Measurements from ENCODE around the gene CCDC69.
"Not testable (repeated sequence)": the region's sequence is repeated elsewhere in the genome, so short reads cannot be mapped to it uniquely, and the experiment has no call there.

The CCDC69 gene

DNA sequence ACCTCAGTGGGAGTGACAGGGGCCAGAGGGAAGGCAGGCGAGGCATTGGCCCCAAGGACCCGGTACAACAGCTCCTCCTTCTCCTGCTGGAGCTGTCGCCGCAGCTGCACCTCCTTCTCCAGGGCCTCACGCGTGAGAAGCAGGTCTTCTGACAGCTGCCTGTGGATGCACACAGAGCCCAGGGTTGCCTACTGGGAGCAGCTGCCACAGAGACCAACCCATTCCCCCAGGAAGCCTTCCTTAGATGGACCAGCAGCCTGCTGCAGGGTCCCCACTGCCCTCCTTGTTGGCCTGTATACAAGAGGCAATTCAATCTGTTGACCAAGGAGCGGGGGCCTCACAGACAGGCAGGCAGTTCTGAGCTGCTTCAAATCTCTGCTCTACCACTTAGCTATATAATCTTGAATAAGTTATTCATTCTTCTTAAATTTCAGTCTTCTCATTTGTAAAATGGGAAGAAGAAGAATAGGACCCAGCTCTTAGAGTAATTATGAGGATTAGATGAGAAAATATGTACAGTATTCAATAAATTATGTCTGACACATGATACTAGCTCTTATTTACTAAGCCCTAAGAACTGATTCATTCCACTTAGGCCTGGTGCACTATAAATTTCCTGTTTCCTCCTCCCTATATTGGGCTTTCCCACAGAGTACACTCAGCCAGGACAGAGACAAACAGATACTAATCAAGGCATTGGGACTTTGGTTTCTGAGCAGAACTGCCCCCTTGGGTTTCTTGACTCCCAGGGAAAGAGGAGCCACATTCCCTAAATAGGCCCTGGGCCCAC, 40.2 kb downstream of the CCDC69 start:
- Histone ChIP-seq H3K36me3 (ENCODE audit: control insufficient read depth in 2 of 2, insufficient read depth in 2 of 2, low read length in 2 of 2) (peaks cover 0 to 19% of the 10 kb centered on the region in 2 donors), H3K9ac (ENCODE audit: low read depth in 1 of 2, low read length in 2 of 2) (no peak overlapping the region), H3K4me3 (ENCODE audit: low read length in 2 of 2) (no peak overlapping the region), H3K9me3 (ENCODE audit: control insufficient read depth in 2 of 2, low read length in 2 of 2) (no peaks in the 10 kb centered on the region), H3K4me1 (ENCODE audit: control insufficient read depth in 2 of 2, insufficient read depth in 2 of 2, low read length in 2 of 2) (no peaks in the 10 kb centered on the region), H3K27ac (ENCODE audit: low read depth in 2 of 2, low read length in 2 of 2) (no peak overlapping the region), H3K27me3 (ENCODE audit: control insufficient read depth in 2 of 2, insufficient read depth in 2 of 2, low read length in 2 of 2) (no peaks in the 10 kb centered on the region)

DNA sequence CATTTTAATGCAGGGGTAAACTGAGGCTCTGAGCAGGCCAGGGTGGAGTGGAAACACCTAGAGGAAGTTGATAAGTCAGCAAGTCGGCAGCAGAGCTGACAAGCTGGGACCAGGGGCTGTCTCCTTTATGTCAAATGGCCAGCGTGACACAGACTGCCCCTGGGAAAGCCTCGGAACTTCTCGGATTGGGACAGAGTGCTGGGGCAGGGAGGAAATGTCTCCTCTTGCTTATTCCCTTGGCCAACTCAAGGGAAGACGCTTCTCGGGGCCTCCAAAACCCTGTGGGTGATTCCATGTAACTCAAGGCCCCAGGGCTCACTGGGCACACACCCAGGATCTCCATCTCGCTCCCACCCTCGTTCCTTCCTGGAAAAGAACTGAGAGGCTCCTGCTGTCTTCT, 40.9 kb downstream of the CCDC69 start:
- Histone ChIP-seq H3K9me3 (ENCODE audit: control insufficient read depth in 2 of 2, low read length in 2 of 2) (no peaks in the 10 kb centered on the region), H3K27me3 (ENCODE audit: control insufficient read depth in 2 of 2, insufficient read depth in 2 of 2, low read length in 2 of 2) (no peaks in the 10 kb centered on the region), H3K9ac (ENCODE audit: low read depth in 1 of 2, low read length in 2 of 2) (no peak overlapping the region), H3K4me3 (ENCODE audit: low read length in 2 of 2) (no peak overlapping the region), H3K4me1 (ENCODE audit: control insufficient read depth in 2 of 2, insufficient read depth in 2 of 2, low read length in 2 of 2) (no peaks in the 10 kb centered on the region), H3K36me3 (ENCODE audit: control insufficient read depth in 2 of 2, insufficient read depth in 2 of 2, low read length in 2 of 2) (peaks cover 0 to 19% of the 10 kb centered on the region in 2 donors), H3K27ac (ENCODE audit: low read depth in 2 of 2, low read length in 2 of 2) (no peak overlapping the region)

DNA sequence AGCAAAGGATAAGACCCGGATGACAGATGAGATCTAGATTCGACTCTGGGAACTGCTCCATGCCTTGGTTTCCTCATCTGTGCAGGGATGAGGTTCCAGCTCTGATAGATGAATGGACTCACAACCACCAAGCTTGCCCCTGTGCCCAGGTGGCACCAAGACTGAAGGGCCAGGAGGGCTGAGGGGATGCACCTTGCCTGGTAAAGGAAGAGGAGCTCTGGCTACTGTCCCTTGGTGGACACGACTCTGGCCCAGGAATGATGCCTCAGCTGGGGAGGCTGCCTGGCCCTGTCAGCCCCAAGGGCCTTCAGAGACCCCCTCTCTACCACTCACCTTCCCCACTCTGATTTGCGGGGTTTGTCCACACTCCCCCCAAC, 41.4 kb downstream of the CCDC69 start:
- H3K36me3 ChIP-seq (ENCODE audit: control insufficient read depth in 2 of 2, insufficient read depth in 2 of 2, low read length in 2 of 2): peaks cover 0 to 15% of the 10 kb centered on the region in 2 donors
- H3K27me3 ChIP-seq (ENCODE audit: control insufficient read depth in 2 of 2, insufficient read depth in 2 of 2, low read length in 2 of 2): no peaks in the 10 kb centered on the region
- no peak overlapping the region for H3K9ac ChIP-seq (ENCODE audit: low read depth in 1 of 2, low read length in 2 of 2)
- no peak overlapping the region for H3K27ac ChIP-seq (ENCODE audit: low read depth in 2 of 2, low read length in 2 of 2)
- no peaks in the 10 kb centered on the region for H3K9me3 ChIP-seq (ENCODE audit: control insufficient read depth in 2 of 2, low read length in 2 of 2)
- no peak overlapping the region for H3K4me3 ChIP-seq (ENCODE audit: low read length in 2 of 2)
- no peaks in the 10 kb centered on the region for H3K4me1 ChIP-seq (ENCODE audit: control insufficient read depth in 2 of 2, insufficient read depth in 2 of 2, low read length in 2 of 2)

DNA sequence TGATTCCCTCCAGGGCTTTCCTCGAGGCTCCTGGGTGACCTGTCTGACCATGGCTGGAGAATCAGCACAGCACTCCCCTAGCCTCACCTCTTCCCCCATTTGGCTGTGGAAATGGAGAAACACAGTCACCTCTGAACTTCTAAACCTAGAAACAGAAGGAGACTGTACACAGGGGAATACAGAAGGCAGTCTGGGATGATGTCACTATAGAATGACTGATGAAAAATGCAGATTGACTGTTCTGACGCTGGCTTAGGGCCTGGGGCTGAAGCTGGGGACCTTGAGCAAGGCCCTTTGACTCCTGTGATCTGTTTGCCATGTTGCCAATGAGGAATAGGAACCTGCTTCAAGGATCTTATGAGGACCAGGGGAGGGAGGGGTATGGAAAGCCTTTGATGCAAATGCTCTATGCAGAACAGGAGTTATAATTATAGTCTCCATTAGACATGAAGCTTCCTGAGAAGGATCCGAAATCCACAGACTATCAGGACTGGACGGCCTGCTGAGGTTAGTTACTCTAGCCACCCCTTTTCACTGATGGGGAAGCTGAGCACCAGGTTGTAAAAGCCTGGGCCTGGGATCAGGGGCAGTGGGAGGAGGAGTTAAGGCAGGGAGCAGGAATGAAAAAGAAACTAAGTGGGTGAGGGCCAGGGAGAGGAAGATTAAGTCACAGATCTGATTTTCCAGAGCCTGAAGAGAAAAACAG, 41.9 kb downstream of the CCDC69 start:
- Histone ChIP-seq H3K9me3 (ENCODE audit: control insufficient read depth in 2 of 2, low read length in 2 of 2) (no peaks in the 10 kb centered on the region), H3K9ac (ENCODE audit: low read depth in 1 of 2, low read length in 2 of 2) (no peak overlapping the region), H3K27ac (ENCODE audit: low read depth in 2 of 2, low read length in 2 of 2) (no peak overlapping the region), H3K27me3 (ENCODE audit: control insufficient read depth in 2 of 2, insufficient read depth in 2 of 2, low read length in 2 of 2) (no peaks in the 10 kb centered on the region), H3K4me3 (ENCODE audit: low read length in 2 of 2) (no peak overlapping the region), H3K36me3 (ENCODE audit: control insufficient read depth in 2 of 2, insufficient read depth in 2 of 2, low read length in 2 of 2) (peaks cover 0 to 12% of the 10 kb centered on the region in 2 donors), H3K4me1 (ENCODE audit: control insufficient read depth in 2 of 2, insufficient read depth in 2 of 2, low read length in 2 of 2) (no peaks in the 10 kb centered on the region)

DNA sequence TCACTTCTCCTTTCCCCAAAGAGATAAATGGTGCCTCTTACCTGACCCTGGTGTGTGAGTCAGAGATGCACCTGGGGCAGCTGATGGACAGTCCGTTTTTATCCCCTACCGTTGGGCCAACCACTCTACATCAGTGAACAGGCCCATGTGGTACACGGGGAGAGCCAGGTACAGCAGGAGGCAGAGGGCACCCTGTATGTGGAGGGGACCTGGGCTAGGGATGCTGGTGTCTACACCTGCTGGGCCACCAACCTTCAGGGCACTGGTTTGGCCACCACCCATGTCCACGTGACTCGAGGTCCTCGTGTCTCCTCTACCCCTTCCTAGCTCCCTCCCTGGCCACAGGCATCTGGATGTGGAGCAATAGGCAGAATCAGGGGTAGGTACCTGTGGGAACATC, 43.6 kb downstream of the CCDC69 start:
- Histone ChIP-seq H3K4me3 (ENCODE audit: low read length in 2 of 2) (no peak overlapping the region), H3K27me3 (ENCODE audit: control insufficient read depth in 2 of 2, insufficient read depth in 2 of 2, low read length in 2 of 2) (no peaks in the 10 kb centered on the region), H3K9me3 (ENCODE audit: control insufficient read depth in 2 of 2, low read length in 2 of 2) (no peaks in the 10 kb centered on the region), H3K9ac (ENCODE audit: low read depth in 1 of 2, low read length in 2 of 2) (no peak overlapping the region), H3K27ac (ENCODE audit: low read depth in 2 of 2, low read length in 2 of 2) (no peak overlapping the region), H3K4me1 (ENCODE audit: control insufficient read depth in 2 of 2, insufficient read depth in 2 of 2, low read length in 2 of 2) (no peaks in the 10 kb centered on the region), H3K36me3 (ENCODE audit: control insufficient read depth in 2 of 2, insufficient read depth in 2 of 2, low read length in 2 of 2) (peaks cover 0 to 6% of the 10 kb centered on the region in 2 donors)

DNA sequence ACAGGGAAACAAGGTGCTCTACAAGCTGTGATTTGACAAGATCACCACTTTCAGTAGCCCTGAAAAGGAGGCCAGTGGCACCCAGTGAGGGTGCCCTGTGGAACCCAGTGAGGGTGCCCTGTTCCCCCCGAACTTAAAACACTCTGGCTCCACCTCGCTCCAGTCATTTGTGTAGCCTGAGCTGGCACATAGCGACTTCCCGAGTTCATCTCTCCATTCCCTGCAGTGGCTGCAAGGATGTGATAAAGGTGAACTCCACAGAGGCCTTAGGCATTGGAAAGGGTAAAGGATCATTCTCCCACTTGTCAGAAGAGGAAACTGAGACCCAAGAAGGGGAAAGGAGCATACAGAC, 44.4 kb downstream of the CCDC69 start:
- H3K27me3 ChIP-seq (ENCODE audit: control insufficient read depth in 2 of 2, insufficient read depth in 2 of 2, low read length in 2 of 2): no peaks in the 10 kb centered on the region
- H3K27ac ChIP-seq (ENCODE audit: low read depth in 2 of 2, low read length in 2 of 2): no peak overlapping the region
- no peaks in the 10 kb centered on the region for H3K4me1 ChIP-seq (ENCODE audit: control insufficient read depth in 2 of 2, insufficient read depth in 2 of 2, low read length in 2 of 2)
- no peaks in the 10 kb centered on the region for H3K9me3 ChIP-seq (ENCODE audit: control insufficient read depth in 2 of 2, low read length in 2 of 2)
- no peak overlapping the region for H3K4me3 ChIP-seq (ENCODE audit: low read length in 2 of 2)
- H3K36me3 ChIP-seq (ENCODE audit: control insufficient read depth in 2 of 2, insufficient read depth in 2 of 2, low read length in 2 of 2): no peaks in the 10 kb centered on the region
- no peak overlapping the region for H3K9ac ChIP-seq (ENCODE audit: low read depth in 1 of 2, low read length in 2 of 2)

DNA sequence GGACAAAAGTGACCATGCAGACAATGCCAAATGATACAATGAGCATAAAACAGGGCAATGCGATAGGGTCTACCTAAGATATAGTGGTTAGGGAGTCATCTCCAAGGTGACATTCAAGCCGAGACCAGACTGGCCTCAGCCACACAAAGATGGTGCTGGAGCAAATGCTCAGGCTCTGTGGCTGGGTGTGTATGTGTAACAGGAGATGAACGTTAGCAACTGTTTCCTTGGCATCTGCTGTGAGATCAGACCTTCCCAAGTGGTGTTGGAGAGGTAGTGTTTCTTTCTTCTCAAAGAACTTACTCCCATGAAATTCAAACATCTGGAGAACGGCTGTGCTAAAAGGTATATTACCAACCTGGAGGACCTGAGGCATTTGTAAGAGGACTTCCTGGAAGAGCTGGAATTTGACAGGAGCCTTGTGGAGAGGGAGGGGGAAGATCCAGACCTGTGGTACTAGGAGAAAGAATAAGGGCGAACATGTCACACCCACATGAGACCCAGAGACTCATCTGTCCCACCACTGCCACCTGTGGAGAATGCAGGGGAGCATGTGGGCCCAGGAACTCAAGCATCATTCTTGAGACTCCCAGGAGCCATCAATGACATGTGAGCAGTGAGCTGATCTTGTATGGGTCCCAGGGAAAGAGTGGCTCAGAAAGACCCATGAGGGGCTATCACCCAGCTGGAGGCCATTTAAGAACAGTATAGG, 45.0 kb downstream of the CCDC69 start:
- H3K4me1 ChIP-seq (ENCODE audit: control insufficient read depth in 2 of 2, insufficient read depth in 2 of 2, low read length in 2 of 2): no peaks in the 10 kb centered on the region
- no peak overlapping the region for H3K4me3 ChIP-seq (ENCODE audit: low read length in 2 of 2)
- no peak overlapping the region for H3K9ac ChIP-seq (ENCODE audit: low read depth in 1 of 2, low read length in 2 of 2)
- no peaks in the 10 kb centered on the region for H3K27me3 ChIP-seq (ENCODE audit: control insufficient read depth in 2 of 2, insufficient read depth in 2 of 2, low read length in 2 of 2)
- H3K9me3 ChIP-seq (ENCODE audit: control insufficient read depth in 2 of 2, low read length in 2 of 2): no peaks in the 10 kb centered on the region
- no peaks in the 10 kb centered on the region for H3K36me3 ChIP-seq (ENCODE audit: control insufficient read depth in 2 of 2, insufficient read depth in 2 of 2, low read length in 2 of 2)
- no peak overlapping the region for H3K27ac ChIP-seq (ENCODE audit: low read depth in 2 of 2, low read length in 2 of 2)

DNA sequence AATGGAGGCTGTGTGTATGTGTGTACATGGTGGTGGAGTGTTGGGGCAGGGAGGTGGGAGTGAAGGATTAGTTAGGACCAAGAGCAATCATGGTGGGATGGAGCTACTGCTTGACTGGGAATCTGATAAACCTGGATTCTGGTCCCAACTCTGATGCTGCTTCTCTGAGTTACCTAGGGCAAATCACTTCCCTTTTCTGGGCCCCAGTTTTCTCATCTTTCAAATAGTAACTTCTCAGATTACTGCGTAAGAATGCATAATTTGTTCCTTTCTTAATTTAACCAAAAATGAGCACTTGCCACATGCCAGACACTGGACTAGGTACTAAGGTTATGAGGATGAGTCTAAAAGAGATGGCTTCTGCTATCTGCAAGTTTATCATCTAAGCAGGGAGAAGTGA, 45.5 kb downstream of the CCDC69 start:
- Histone ChIP-seq H3K9ac (ENCODE audit: low read depth in 1 of 2, low read length in 2 of 2) (no peak overlapping the region), H3K4me3 (ENCODE audit: low read length in 2 of 2) (no peak overlapping the region), H3K4me1 (ENCODE audit: control insufficient read depth in 2 of 2, insufficient read depth in 2 of 2, low read length in 2 of 2) (no peaks in the 10 kb centered on the region), H3K36me3 (ENCODE audit: control insufficient read depth in 2 of 2, insufficient read depth in 2 of 2, low read length in 2 of 2) (no peaks in the 10 kb centered on the region), H3K27ac (ENCODE audit: low read depth in 2 of 2, low read length in 2 of 2) (no peak overlapping the region), H3K27me3 (ENCODE audit: control insufficient read depth in 2 of 2, insufficient read depth in 2 of 2, low read length in 2 of 2) (no peaks in the 10 kb centered on the region), H3K9me3 (ENCODE audit: control insufficient read depth in 2 of 2, low read length in 2 of 2) (no peaks in the 10 kb centered on the region)

DNA sequence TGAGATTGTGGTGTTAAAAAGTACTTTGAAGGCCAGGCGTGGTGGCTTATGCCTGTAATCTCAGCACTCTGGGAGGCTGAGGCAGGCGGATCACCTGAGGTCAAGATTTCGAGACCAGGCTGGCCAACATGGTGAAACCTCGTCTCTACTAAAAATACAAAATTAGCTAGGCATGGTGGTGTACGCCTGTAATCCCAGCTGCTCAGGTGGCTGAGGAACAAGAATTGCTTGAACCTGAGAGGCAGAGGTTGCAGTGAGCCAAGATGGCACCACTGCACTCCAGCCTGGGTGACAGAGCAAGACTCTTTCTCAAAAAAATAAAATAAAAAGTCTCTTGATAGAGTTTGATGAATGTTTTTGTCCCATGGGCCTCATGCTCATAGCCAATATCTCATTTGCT, 47.6 kb downstream of the CCDC69 start:
- H3K9ac ChIP-seq (ENCODE audit: low read depth in 1 of 2, low read length in 2 of 2); H3K36me3 ChIP-seq (ENCODE audit: control insufficient read depth in 2 of 2, insufficient read depth in 2 of 2, low read length in 2 of 2); H3K27me3 ChIP-seq (ENCODE audit: control insufficient read depth in 2 of 2, insufficient read depth in 2 of 2, low read length in 2 of 2); H3K4me3 ChIP-seq (ENCODE audit: low read length in 2 of 2); H3K9me3 ChIP-seq (ENCODE audit: control insufficient read depth in 2 of 2, low read length in 2 of 2); H3K4me1 ChIP-seq (ENCODE audit: control insufficient read depth in 2 of 2, insufficient read depth in 2 of 2, low read length in 2 of 2); H3K27ac ChIP-seq (ENCODE audit: low read depth in 2 of 2, low read length in 2 of 2): not testable (repeated sequence)

DNA sequence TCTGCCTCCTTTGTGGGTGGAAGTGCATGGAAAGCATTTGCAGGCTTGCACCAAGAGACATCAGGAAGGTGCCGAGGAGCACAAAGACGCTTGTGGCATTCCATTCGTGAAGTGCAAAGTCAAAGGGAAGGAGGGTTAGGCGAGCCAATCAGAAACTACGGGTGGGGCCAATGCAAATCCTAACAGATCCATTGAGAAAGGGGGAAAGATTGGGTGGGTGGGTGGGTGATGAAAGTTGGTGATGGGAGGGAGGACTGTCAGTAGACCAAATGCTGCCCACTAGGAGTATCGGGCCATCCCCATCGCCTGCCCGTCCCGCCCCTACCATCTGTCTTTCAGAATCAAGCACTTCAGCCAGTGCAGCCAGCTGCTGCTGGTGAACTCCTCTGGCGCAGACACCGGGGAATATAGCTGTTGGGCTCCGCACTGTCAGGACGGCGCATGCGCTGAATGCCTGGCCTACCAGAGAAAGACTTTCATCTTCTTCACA, 49.2 kb downstream of the CCDC69 start:
- H3K9ac ChIP-seq (ENCODE audit: low read depth in 1 of 2, low read length in 2 of 2): no peak overlapping the region
- no peaks in the 10 kb centered on the region for H3K9me3 ChIP-seq (ENCODE audit: control insufficient read depth in 2 of 2, low read length in 2 of 2)
- no peaks in the 10 kb centered on the region for H3K36me3 ChIP-seq (ENCODE audit: control insufficient read depth in 2 of 2, insufficient read depth in 2 of 2, low read length in 2 of 2)
- H3K4me3 ChIP-seq (ENCODE audit: low read length in 2 of 2): no peak overlapping the region
- no peaks in the 10 kb centered on the region for H3K4me1 ChIP-seq (ENCODE audit: control insufficient read depth in 2 of 2, insufficient read depth in 2 of 2, low read length in 2 of 2)
- no peak overlapping the region for H3K27ac ChIP-seq (ENCODE audit: low read depth in 2 of 2, low read length in 2 of 2)
- H3K27me3 ChIP-seq (ENCODE audit: control insufficient read depth in 2 of 2, insufficient read depth in 2 of 2, low read length in 2 of 2): no peaks in the 10 kb centered on the region

Measured in mucosa of rectum (tissue), 2 donors.